ENCODE measurements around the gene TMEM132D. TPM values are rescaled to one million over a fixed set of nuclear protein-coding genes. Genes with fewer than 3 reads are reported as not detected.

TMEM132D gene
- total RNA-seq, 2 donors from 2014 or later = not detected

GRCh38 chr12:129025055-129025454, 878.8 kb downstream of the TMEM132D start:
- ATAC-seq (replicated peaks in 1 of 2) = no peak
- H3K27ac Mint-ChIP-seq = no peak overlapping the region
- H3K27me3 Mint-ChIP-seq (ENCODE audit: low read depth) = no peaks in the 10 kb centered on the region
- peaks cover 2 to 5% of the 10 kb centered on the region in 2 donors for H3K9me3 Mint-ChIP-seq
- H3K4me3 Mint-ChIP-seq = no peak overlapping the region
- peaks cover 0 to 1% of the 10 kb centered on the region in 2 donors for H3K36me3 Mint-ChIP-seq (ENCODE audit: insufficient read depth in 2 of 2)
- H3K4me1 Mint-ChIP-seq (ENCODE audit: low read depth) = no peaks in the 10 kb centered on the region
- DNase-seq = no peak

Measured in activated T-cell treated with anti-CD3 and anti-CD28 coated beads, Interleukin-2, amount 50 U/mL, for 72 hours (primary cell).